SU-DHL-6 (cell line): ENCODE data around the gene FES.

Source experiments
- H2AFZ ChIP-seq: fragments of 200-600 bp; sonication (generic); 2 replicates; pipeline ENCODE4 v1.6.1; 2014; ENCODE audit warnings: low read depth, mild to moderate bottlenecking, moderate library complexity, mixed read lengths, antibody characterized with exemption, low read length; ENCODE audit not compliant: severe bottlenecking
- H3F3A ChIP-seq: fragments of 200-600 bp; shearing (Covaris generic); 2 replicates; pipeline ENCODE4 v1.6.0; 2016; ENCODE audit warnings: antibody characterized with exemption, mild to moderate bottlenecking; ENCODE audit not compliant: insufficient read depth
- H3K27ac ChIP-seq: fragments of 200-600 bp; sonication (generic); 2 replicates; pipeline ENCODE4 v1.5.1; 2016; ENCODE audit warnings: low read depth, mild to moderate bottlenecking, low read length, moderate library complexity, mixed read lengths
- H3K27me3 ChIP-seq: fragments of 200-600 bp; sonication (generic), shearing (Covaris generic); 2 replicates; pipeline ENCODE4 v1.6.0; 2014; ENCODE audit warnings: mild to moderate bottlenecking, low read length
- H3K36me3 ChIP-seq: fragments of 200-600 bp; sonication (generic); 2 replicates; pipeline ENCODE4 v1.6.1; 2014; ENCODE audit warnings: mild to moderate bottlenecking, low read length, mixed read lengths
- H3K4me2 ChIP-seq: fragments of 300-600, 200-600 bp; shearing (Covaris generic), sonication (generic); 2 replicates; pipeline ENCODE4 v1.6.0; 2014; ENCODE audit warnings: low read length, low read depth, mild to moderate bottlenecking; ENCODE audit not compliant: poor library complexity, severe bottlenecking
- H3K4me3 ChIP-seq: fragments of 200-600 bp; sonication (generic); 2 replicates; pipeline ENCODE4 v1.5.1; 2014; ENCODE audit warnings: antibody characterized with exemption, low read length, mild to moderate bottlenecking, mixed read lengths; ENCODE audit not compliant: insufficient read depth, poor library complexity, severe bottlenecking
- H3K79me2 ChIP-seq: fragments of 200-600 bp; sonication (generic); 2 replicates; pipeline ENCODE4 v1.6.1; 2014; ENCODE audit warnings: mild to moderate bottlenecking, low read length, moderate library complexity; ENCODE audit not compliant: insufficient read depth
- H3K9ac ChIP-seq: fragments of 200-600 bp; sonication (generic); 2 replicates; pipeline ENCODE4 v1.7.0; 2014; ENCODE audit warnings: mild to moderate bottlenecking, low read length
- H3K9me2 ChIP-seq: fragments of 200-600 bp; sonication (generic); replicated peaks from 2 replicates; pipeline ENCODE4 v1.6.1; 2014; ENCODE audit warnings: low read length; ENCODE audit not compliant: insufficient read depth
- H3K9me3 ChIP-seq: fragments of 200-600 bp; sonication (generic); 2 replicates; pipeline ENCODE4 v1.6.1; 2014; ENCODE audit warnings: low read length, mixed read lengths; ENCODE audit not compliant: insufficient read depth
- H4K20me1 ChIP-seq: fragments of 200-600 bp; sonication (generic); 2 replicates; pipeline ENCODE4 v1.6.1; 2014; ENCODE audit warnings: low read depth, mild to moderate bottlenecking, antibody characterized with exemption, low read length, moderate library complexity, mixed read lengths
- EZH2phosphoT487 ChIP-seq: fragments of 200-600 bp; sonication (generic), shearing (Covaris generic); conservative IDR thresholded peaks from 2 replicates; pipeline ENCODE4 v1.6.1; 2018; ENCODE audit warnings: mild to moderate bottlenecking, antibody characterized with exemption, low read length, moderate library complexity, mixed read lengths
- TF ChIP-seq, protein P1 (sequence below): fragments of 200-600 bp; sonication (generic); IDR thresholded peaks from one replicate; pipeline ENCODE4 v1.5.1; 2017; ENCODE audit warnings: antibody characterized with exemption, mild to moderate bottlenecking, low read length, moderate library complexity; ENCODE audit not compliant: insufficient read depth, poor library complexity, severe bottlenecking

Gene FES

DNA sequence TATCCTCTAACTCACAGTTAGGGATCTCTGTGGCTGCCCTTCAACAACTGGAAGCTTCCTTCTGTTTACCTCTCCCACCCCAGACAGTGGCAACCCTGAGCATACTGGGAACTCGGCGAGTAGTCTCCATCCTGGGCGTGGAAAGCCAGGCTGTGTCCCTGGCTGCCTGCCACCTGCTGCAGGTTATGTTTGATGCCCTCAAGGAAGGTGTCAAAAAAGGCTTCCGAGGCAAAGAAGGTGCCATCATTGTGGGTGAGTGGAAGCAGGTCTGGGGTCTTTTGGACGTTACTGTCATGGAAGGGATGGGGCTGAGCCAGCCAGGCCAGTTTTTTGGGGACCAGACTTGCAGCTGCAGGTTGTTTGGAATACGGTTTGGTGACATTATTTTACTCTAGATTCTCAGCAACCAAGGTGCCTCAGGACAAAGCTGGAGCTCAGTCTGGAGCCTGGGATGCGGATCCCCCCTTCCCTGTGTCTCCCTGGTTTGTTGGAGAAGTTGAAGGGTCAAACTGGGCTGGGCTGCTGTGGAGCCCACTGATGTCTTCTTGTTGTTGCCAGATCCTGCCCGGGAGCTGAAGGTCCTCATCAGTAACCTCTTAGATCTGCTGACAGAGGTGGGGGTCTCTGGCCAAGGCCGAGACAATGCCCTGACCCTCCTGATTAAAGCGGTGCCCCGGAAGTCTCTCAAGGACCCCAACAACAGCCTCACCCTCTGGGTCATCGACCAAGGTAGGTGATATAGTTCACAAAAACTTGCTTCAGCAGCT lies 58.2 kb downstream of the FES start:
- H3K9ac ChIP-seq = no peak overlapping the region
- no peaks in the 10 kb centered on the region for H3K79me2 ChIP-seq
- H3K9me2 ChIP-seq = no peaks in the 10 kb centered on the region
- H3K9me3 ChIP-seq = no peaks in the 10 kb centered on the region
- no peak overlapping the region for H3K4me3 ChIP-seq
- H3K4me2 ChIP-seq = no peak overlapping the region
- no peak overlapping the region for H3K27ac ChIP-seq
- no peaks in the 10 kb centered on the region for H3K27me3 ChIP-seq
- peaks cover 13% of the 10 kb centered on the region; the same call in 1 of the 2 replicates for H3K36me3 ChIP-seq
- TF ChIP-seq, protein P1, sequence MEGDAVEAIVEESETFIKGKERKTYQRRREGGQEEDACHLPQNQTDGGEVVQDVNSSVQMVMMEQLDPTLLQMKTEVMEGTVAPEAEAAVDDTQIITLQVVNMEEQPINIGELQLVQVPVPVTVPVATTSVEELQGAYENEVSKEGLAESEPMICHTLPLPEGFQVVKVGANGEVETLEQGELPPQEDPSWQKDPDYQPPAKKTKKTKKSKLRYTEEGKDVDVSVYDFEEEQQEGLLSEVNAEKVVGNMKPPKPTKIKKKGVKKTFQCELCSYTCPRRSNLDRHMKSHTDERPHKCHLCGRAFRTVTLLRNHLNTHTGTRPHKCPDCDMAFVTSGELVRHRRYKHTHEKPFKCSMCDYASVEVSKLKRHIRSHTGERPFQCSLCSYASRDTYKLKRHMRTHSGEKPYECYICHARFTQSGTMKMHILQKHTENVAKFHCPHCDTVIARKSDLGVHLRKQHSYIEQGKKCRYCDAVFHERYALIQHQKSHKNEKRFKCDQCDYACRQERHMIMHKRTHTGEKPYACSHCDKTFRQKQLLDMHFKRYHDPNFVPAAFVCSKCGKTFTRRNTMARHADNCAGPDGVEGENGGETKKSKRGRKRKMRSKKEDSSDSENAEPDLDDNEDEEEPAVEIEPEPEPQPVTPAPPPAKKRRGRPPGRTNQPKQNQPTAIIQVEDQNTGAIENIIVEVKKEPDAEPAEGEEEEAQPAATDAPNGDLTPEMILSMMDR = no peak
- TF ChIP-seq EZH2phosphoT487 = no peak
- H2AFZ ChIP-seq = no peak overlapping the region
- no peaks in the 10 kb centered on the region for H4K20me1 ChIP-seq
- H3F3A ChIP-seq = no peaks in the 10 kb centered on the region

DNA sequence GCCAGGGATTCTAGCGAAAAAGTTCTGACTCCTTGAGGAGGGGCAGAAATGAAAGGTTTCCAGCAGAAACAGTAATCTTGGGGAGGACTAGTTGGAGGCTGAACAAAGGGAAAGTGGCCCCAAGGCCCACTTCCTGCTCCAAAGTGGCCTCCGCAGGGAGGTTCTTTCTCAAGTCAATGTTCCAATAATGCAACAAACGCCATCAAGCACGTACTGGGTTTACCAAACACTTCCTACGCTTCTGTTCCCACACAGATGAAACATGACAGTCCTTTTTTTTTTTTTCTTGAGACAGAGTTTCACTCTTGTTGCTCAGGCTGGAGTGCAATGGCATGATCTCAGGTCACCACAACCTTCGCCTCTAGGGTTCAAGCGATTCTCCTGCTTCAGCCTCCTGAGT lies 60.8 kb downstream of the FES start:
- Histone ChIP-seq H3K9ac (no peak overlapping the region), H3K27ac (no peak overlapping the region), H3F3A (no peaks in the 10 kb centered on the region), H3K9me2 (no peaks in the 10 kb centered on the region), H3K4me3 (no peak overlapping the region), H4K20me1 (no peaks in the 10 kb centered on the region), H3K36me3 (no peaks in the 10 kb centered on the region), H3K27me3 (no peaks in the 10 kb centered on the region), H3K4me2 (no peak overlapping the region), H3K9me3 (no peaks in the 10 kb centered on the region), H3K79me2 (no peaks in the 10 kb centered on the region), H2AFZ (no peak overlapping the region)
- TF ChIP-seq, protein P1 = no peak
- TF ChIP-seq EZH2phosphoT487 = no peak
